Measurements from ENCODE around the gene MAPKBP1. TPM values are rescaled to one million over a fixed set of nuclear protein-coding genes. Genes with fewer than 3 reads are reported as not detected.
A peak's percentile ranks its signal among the peaks of the same experiment; 100 is the strongest.

The MAPKBP1 gene
- total and polyA plus RNA-seq, 9 of the 15 experiments (the other 6 are each of a cell fraction or from before 2014, with no cell fraction given), result 0.15 to 9.5 (median 4.5) TPM

GRCh38 chr15:41773729-41774061 lies 589 bp upstream of the MAPKBP1 start:
- Histone ChIP-seq H3K4me1 (replicated peaks in 1 of 2; ENCODE audit: control insufficient read depth in 2 of 2, insufficient read depth in 2 of 2, low read length in 2 of 2) (peaks cover 12 to 30% of the 10 kb centered on the region in 2 experiments), H3K4me3 (peak overlapping the region; percentile 54), H3K27me3 (ENCODE audit: control insufficient read depth in 2 of 2, insufficient read depth in 2 of 2, low read length in 2 of 2) (no peaks in the 10 kb centered on the region; a peak in 1 of 5 replicates), H3K9me1 (ENCODE audit: control insufficient read depth, insufficient read depth, low read length) (no peaks in the 10 kb centered on the region), H3K9ac (ENCODE audit: insufficient read depth in 1 of 2, low read depth in 2 of 2, low read length in 2 of 2) (peak overlapping the region; percentile 70 to 93; a peak in 3 of 4 replicates), H3K27ac (ENCODE audit: extremely low read depth, low read depth, low read length) (peak overlapping the region; percentile 70), H3K36me3 (ENCODE audit: control insufficient read depth, insufficient read depth, low read length) (peaks cover 8% of the 10 kb centered on the region; the same call in 1 of the 3 replicates), H3K4me2 (ENCODE audit: insufficient read depth, low read length) (peak overlapping the region; percentile 80), H3K9me3 (replicated peaks; ENCODE audit: control insufficient read depth, insufficient read depth, low read depth, low read length) (no peaks in the 10 kb centered on the region), H2AFZ (ENCODE audit: low read depth, low read length) (peak overlapping the region; percentile 76), H3K79me2 (ENCODE audit: control insufficient read depth, insufficient read depth, low read length) (peaks cover 9% of the 10 kb centered on the region), H4K20me1 (replicated peaks; ENCODE audit: control insufficient read depth, insufficient read depth, low read length) (no peaks in the 10 kb centered on the region; the same call in 1 of the 2 replicates)
- no peak for FAIRE-seq
- POLR2A ChIA-PET, result interaction anchor here (0.5 to 2.6 kb wide), 18 partner anchors 9 to 132 kb away, joined by 3 to 15 read pairs (median 6); no protein-coding TSS in a partner anchor
- CTCF ChIA-PET (ENCODE audit: low intra/inter-chr PET ratio), result interaction anchor here (0.6 to 5.6 kb wide), 5 partner anchors 38 to 198 kb away, joined by 3 to 98 read pairs (median 3); no protein-coding TSS in a partner anchor
- in situ Hi-C loops (cut with MboI) (loop anchor here (5.0 kb wide), 1 partner anchor 39 kb away; no protein-coding TSS in a partner anchor), intact Hi-C loops (cut with micrococcal nuclease) (loop anchor here (2.0 to 5.0 kb wide), 2 partner anchors 131 to 216 kb away; partner anchors contain the start of gene TYRO3)
- 5% methylated on average over 7 of the region's 7 CpGs for WGBS (ENCODE audit: insufficient coverage, low coverage, missing lambda C conversion rate)
- peak; percentile 2 for ATAC-seq
- BruUV-seq (replicated peaks), result TSS peak; percentile 77
- DNase-seq (ENCODE audit: extremely low read depth in 1 of 4, low spot score in 3 of 4), result no peak
- no peak for TF ChIP-seq KAT2B (IDR thresholded peaks at IDR 0.05; ENCODE audit: low read depth, low read length)
- TF ChIP-seq POLR2AphosphoS2 (IDR thresholded peaks at IDR 0.05; ENCODE audit: low read length), result peak; percentile 26; the same call in 1 of the 2 replicates
- no peak for TF ChIP-seq BRD9 (IDR thresholded peaks at IDR 0.05; ENCODE audit: low read depth, partially characterized antibody)
- no peak for TF ChIP-seq TCF7L2 (IDR thresholded peaks at IDR 0.05; ENCODE audit: low read depth, low read length)
- no peak for TF ChIP-seq BRCA1 (IDR thresholded peaks at IDR 0.05)
- TF ChIP-seq BRCA1 (CRISPR knock-in tag; IDR thresholded peaks at IDR 0.05), result no peak
- TF ChIP-seq KDM1A (IDR thresholded peaks at IDR 0.05), result peak; percentile 63
- TF ChIP-seq CAMTA2 (CRISPR knock-in tag; conservative IDR thresholded peaks at IDR 0.05), result 0 out of 2 replicates have a peak, but pooled peaks have one; percentile 44
- TF ChIP-seq, protein P1, sequence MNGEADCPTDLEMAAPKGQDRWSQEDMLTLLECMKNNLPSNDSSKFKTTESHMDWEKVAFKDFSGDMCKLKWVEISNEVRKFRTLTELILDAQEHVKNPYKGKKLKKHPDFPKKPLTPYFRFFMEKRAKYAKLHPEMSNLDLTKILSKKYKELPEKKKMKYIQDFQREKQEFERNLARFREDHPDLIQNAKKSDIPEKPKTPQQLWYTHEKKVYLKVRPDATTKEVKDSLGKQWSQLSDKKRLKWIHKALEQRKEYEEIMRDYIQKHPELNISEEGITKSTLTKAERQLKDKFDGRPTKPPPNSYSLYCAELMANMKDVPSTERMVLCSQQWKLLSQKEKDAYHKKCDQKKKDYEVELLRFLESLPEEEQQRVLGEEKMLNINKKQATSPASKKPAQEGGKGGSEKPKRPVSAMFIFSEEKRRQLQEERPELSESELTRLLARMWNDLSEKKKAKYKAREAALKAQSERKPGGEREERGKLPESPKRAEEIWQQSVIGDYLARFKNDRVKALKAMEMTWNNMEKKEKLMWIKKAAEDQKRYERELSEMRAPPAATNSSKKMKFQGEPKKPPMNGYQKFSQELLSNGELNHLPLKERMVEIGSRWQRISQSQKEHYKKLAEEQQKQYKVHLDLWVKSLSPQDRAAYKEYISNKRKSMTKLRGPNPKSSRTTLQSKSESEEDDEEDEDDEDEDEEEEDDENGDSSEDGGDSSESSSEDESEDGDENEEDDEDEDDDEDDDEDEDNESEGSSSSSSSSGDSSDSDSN (IDR thresholded peaks at IDR 0.05; ENCODE audit: borderline replicate concordance in 1 of 2, low read depth in 2 of 2, low read length in 2 of 2), result no peak
- TF ChIP-seq MCM5 (IDR thresholded peaks at IDR 0.05; ENCODE audit: low read depth), result no peak
- TF ChIP-seq SMARCA5 (IDR thresholded peaks at IDR 0.05), result no peak
- TF ChIP-seq FOXK1 (CRISPR knock-in tag; IDR thresholded peaks at IDR 0.05; ENCODE audit: borderline replicate concordance), result no peak
- no peak for TF ChIP-seq TEAD1 (CRISPR knock-in tag; IDR thresholded peaks at IDR 0.05)
- TF ChIP-seq CREB1 (IDR thresholded peaks at IDR 0.05), result no peak
- TF ChIP-seq CREB1 (CRISPR knock-in tag; IDR thresholded peaks at IDR 0.05), result no peak
- TF ChIP-seq RERE (CRISPR knock-in tag; IDR thresholded peaks at IDR 0.05; ENCODE audit: borderline replicate concordance), result no peak
- no peak for TF ChIP-seq CBX5 (IDR thresholded peaks at IDR 0.05; ENCODE audit: borderline replicate concordance, low read depth)
- TF ChIP-seq ZNF778 (CRISPR knock-in tag; IDR thresholded peaks at IDR 0.05), result no peak

All from K562 (cell line).